ENCODE data around the gene AKR7A3. TPM values are rescaled to one million over a fixed set of nuclear protein-coding genes. Genes with fewer than 3 reads are reported as not detected.
A peak's percentile ranks its signal among the peaks of the same experiment; 100 is the strongest.
"Not testable (repeated sequence)": the region's sequence is repeated elsewhere in the genome, so short reads cannot be mapped to it uniquely, and the experiment has no call there.

The AKR7A3 gene
- 1 to 10 TPM; 6.2 to 6.5 TPM for total RNA-seq
- 2.3 TPM for polyA plus RNA-seq (ENCODE audit: insufficient read depth, low read depth, low replicate concordance)
- long read RNA-seq, donor 1: 0 reads
- long read RNA-seq, donor 2: 0 reads

DNA sequence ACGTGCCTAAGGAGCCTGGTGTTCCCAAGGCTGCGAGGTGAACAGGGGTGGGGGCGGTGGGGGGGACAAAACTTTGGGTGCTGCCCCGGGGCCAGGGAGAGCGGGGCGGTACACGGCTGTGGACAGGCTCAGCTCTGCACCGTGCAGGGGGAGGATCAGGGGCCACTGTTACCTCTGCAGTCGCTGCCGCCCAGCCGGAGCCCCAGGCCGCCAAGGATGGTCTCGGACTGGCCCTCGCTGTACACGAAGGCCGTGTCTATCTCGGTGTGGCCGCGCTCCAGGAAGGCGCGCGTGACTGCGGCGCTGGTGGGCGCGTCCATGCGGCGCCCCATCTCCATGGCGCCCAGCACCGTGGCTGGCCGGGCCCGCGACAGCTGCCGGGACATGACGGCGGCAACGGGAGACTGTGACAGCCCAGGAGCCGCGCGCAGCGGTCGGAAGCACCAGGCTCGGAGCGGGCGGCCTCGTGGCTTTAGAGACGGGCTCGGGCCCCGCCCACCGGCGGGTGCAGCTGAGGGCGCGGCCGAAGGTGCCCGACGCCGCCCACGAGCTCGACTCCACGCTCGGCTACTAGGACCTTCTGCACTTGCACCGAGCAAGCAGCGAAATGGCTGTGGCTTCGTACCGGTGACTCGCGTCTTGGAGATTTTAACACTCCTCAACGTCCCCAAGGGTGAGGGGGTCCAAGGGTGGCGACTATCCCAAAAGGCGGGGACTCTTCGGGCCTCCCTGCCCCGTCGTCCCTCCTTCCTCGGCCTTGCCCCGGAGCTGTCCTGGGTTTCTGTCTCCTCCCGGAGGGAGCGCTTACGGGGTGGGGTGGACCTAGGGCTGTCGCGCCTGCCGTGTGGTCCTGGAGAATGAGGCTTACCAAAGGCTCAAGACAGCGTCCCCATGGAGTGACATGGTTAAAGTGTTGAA is at the start of gene AKR7A3:
Gene AKR7A3, minus strand, starts transcription at position 447 of the 918 bp plus-strand sequence. Its CDS starts 61 bp downstream, at position 386.
- peak; percentile 34 for DNase-seq
- H3K27me3 ChIP-seq; H3K4me1 ChIP-seq; intact Hi-C loops (cut with DNase I; ENCODE audit: low total_unique reads); H3K36me3 ChIP-seq (ENCODE audit: low read depth, missing control alignments); H3K9me3 ChIP-seq; H3K27ac ChIP-seq: not testable (repeated sequence)
- peak within 1 kb of the TSS in 1 of 2 donors; percentile 15 for H3K4me3 ChIP-seq
- WGBS, 2 donors: 34 to 50% methylated on average over 24 to 45 of the region's 82 CpGs

DNA sequence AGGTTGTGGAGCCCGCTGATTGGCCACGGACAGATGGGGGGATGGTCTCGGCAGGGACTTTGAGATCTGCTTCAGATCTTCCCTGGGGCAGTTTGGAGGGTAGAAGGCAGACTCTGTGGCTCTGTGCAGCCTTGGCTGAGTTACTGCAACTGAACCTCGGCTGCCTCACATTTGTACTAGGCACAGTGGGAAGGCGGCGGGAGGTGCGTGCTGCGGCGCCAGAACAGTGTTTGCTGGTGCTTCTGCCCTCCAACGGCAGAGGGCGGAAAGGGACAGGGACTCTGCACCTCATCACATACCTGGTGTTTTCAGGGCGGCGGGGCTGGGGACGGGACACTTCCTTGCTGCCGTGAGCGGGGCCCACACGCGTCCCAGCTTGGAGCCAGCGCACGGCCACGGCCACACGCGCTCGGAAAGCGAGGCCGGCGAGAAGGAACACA is 49.8 kb upstream of the AKR7A3 start:
- peaks cover 25% of the 10 kb centered on the region for H3K4me1 ChIP-seq
- no peaks in the 10 kb centered on the region for H3K27me3 ChIP-seq
- no peak overlapping the region for H3K27ac ChIP-seq
- TF ChIP-seq, protein P1, sequence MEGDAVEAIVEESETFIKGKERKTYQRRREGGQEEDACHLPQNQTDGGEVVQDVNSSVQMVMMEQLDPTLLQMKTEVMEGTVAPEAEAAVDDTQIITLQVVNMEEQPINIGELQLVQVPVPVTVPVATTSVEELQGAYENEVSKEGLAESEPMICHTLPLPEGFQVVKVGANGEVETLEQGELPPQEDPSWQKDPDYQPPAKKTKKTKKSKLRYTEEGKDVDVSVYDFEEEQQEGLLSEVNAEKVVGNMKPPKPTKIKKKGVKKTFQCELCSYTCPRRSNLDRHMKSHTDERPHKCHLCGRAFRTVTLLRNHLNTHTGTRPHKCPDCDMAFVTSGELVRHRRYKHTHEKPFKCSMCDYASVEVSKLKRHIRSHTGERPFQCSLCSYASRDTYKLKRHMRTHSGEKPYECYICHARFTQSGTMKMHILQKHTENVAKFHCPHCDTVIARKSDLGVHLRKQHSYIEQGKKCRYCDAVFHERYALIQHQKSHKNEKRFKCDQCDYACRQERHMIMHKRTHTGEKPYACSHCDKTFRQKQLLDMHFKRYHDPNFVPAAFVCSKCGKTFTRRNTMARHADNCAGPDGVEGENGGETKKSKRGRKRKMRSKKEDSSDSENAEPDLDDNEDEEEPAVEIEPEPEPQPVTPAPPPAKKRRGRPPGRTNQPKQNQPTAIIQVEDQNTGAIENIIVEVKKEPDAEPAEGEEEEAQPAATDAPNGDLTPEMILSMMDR (IDR thresholded peaks at IDR 0.05): no peak
- TF ChIP-seq POLR2A (IDR thresholded peaks at IDR 0.05): no peak
- DNase-seq: peak; percentile 35
- H3K36me3 ChIP-seq (ENCODE audit: low read depth, missing control alignments): no peaks in the 10 kb centered on the region
- 62 to 73% methylated on average over 23 to 27 of the region's 27 CpGs for WGBS, 2 donors
- intact Hi-C loops (cut with DNase I; ENCODE audit: low total_unique reads): loop anchor here (5.0 kb wide), 1 partner anchor 319 kb away; no protein-coding TSS in a partner anchor
- H3K4me3 ChIP-seq: peak overlapping the region in 1 of 2 donors; percentile 18
- H3K9me3 ChIP-seq: no peaks in the 10 kb centered on the region

DNA sequence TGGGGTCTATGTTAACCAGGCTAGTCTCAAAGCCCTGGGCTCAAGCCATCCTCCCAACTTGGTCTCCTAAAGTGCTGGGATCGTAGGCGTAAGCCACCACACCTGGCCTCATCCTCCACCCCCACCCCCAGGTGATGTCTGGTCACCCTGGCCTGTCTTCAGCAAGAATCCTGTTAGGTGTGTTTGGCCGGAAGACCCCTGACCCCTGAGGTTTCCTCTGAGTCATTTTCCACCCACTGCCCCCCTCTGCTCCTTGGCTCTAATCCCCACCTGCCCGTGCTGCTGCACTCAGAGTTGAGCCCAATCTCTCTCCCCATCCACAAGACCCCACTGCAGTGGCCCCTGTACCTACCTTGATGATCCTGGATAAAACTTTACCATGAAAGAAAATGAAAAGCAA is 48.7 kb upstream of the AKR7A3 start:
- H3K4me3 ChIP-seq: no peak overlapping the region
- peaks cover 15% of the 10 kb centered on the region for H3K4me1 ChIP-seq
- no peak overlapping the region for H3K27ac ChIP-seq
- no peak for DNase-seq
- no peaks in the 10 kb centered on the region for H3K9me3 ChIP-seq
- WGBS, 2 donors: 88 to 89% methylated on average over 4 of the region's 4 CpGs
- no peaks in the 10 kb centered on the region for H3K36me3 ChIP-seq (ENCODE audit: low read depth, missing control alignments)
- H3K27me3 ChIP-seq: no peaks in the 10 kb centered on the region
- no peak for TF ChIP-seq POLR2A (IDR thresholded peaks at IDR 0.05)
- TF ChIP-seq, protein P1 (IDR thresholded peaks at IDR 0.05): no peak
- intact Hi-C loops (cut with DNase I; ENCODE audit: low total_unique reads): loop anchor here (5.0 kb wide), 1 partner anchor 320 kb away; no protein-coding TSS in a partner anchor

DNA sequence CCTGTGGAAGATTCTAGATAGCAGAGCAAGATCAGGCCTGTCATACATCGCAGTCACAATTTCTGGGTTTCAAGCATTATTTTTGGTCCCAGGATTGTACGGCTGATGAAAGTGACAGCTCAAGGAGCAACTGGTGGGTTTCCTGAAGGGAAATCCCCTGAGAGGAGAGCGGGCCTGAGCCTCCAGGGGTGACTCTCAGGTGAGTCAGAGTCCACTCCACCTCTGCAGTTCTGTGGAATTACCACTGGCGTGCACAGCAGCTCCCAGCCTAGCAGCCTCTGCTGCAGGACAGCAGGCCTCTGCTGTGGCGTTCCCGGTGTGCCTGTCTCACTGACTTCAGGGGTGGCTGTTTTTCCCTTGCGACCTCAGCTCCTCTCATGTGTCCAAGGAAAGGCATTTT is 48.0 kb upstream of the AKR7A3 start:
- intact Hi-C loops (cut with DNase I; ENCODE audit: low total_unique reads): loop anchor here (5.0 kb wide), 1 partner anchor 321 kb away; no protein-coding TSS in a partner anchor
- no peak for DNase-seq
- no peaks in the 10 kb centered on the region for H3K36me3 ChIP-seq (ENCODE audit: low read depth, missing control alignments)
- no peaks in the 10 kb centered on the region for H3K9me3 ChIP-seq
- 87 to 92% methylated on average over 7 of the region's 7 CpGs for WGBS, 2 donors
- TF ChIP-seq POLR2A (IDR thresholded peaks at IDR 0.05): no peak
- TF ChIP-seq, protein P1 (IDR thresholded peaks at IDR 0.05): no peak
- no peaks in the 10 kb centered on the region for H3K27me3 ChIP-seq
- H3K4me1 ChIP-seq: peaks cover 7% of the 10 kb centered on the region
- no peak overlapping the region for H3K4me3 ChIP-seq
- H3K27ac ChIP-seq: no peak overlapping the region

DNA sequence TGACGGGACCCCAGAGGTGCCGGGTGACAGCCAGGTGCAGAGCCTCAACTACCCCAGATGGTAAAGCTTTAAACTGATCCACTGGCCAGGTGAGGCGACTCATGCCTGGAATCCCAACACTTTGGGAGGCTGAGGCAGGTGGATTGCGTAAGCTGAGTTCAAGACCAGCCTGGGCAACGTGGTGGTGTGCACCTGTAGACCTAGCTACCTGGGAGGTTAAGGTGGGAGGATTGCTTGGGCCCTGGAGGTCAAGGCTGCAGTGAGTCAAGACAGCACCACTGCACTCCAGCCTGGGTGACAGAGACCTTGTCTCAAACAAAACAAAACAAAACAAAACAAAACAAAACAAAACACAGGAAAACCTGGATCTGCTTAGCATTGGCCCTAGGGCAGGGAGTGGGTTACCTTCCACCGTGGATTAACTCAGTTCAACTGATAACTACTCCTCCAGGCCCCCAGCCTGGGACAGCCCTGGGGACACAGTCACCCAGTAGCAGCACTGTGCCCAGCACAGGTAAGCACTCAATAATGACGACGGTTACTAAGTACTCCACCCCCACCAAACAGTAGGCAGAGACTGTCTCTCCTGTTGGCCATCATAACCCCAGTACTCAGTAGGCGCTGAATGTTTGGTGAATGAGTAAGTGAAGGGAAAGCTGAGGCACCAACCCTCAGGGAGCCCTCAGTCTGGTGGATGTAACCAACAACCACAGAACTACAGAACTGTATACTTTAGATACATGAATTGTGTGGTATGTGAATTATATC is 45.2 kb upstream of the AKR7A3 start:
- WGBS, 2 donors: 77 to 85% methylated on average over 6 to 9 of the region's 9 CpGs
- intact Hi-C loops (cut with DNase I; ENCODE audit: low total_unique reads): no loop called here
- no peaks in the 10 kb centered on the region for H3K27me3 ChIP-seq
- H3K4me3 ChIP-seq: no peak overlapping the region
- H3K4me1 ChIP-seq: no peaks in the 10 kb centered on the region
- no peaks in the 10 kb centered on the region for H3K36me3 ChIP-seq (ENCODE audit: low read depth, missing control alignments)
- no peaks in the 10 kb centered on the region for H3K9me3 ChIP-seq
- no peak overlapping the region for H3K27ac ChIP-seq
- no peak for TF ChIP-seq POLR2A (IDR thresholded peaks at IDR 0.05)
- TF ChIP-seq, protein P1 (IDR thresholded peaks at IDR 0.05): no peak
- DNase-seq: no peak
